Liver (tissue), 9 donors: ENCODE measurements around the gene MYO10. TPM values are rescaled to one million over a fixed set of nuclear protein-coding genes. Genes with fewer than 3 reads are reported as not detected.

Experiments used
- DNase-seq: peaks from one replicate; pipeline ENCODE4 v3.0.0-alpha.2; 2017; ENCODE audit warnings: low spot score
- H3K27ac ChIP-seq, 2 donors: one replicate each; pipeline ENCODE4 v1.7.0; 2013; ENCODE audit warnings: inconsistent platforms in 2 of 2, low read length in 2 of 2, control low read depth in 1 of 2, low read depth in 1 of 2, mild to moderate bottlenecking in 1 of 2
- H3K27me3 ChIP-seq, 4 donors: one replicate each; pipeline versions ENCODE4 v1.6.1 to v1.7.0; 2013; ENCODE audit warnings: low read length in 3 of 4, inconsistent platforms in 1 of 4, mild to moderate bottlenecking in 1 of 4, moderate library complexity in 1 of 4; ENCODE audit not compliant: control insufficient read depth in 4 of 4, insufficient read depth in 4 of 4
- H3K36me3 ChIP-seq, 4 donors: one replicate each; pipeline versions ENCODE4 v1.6.1 to v1.7.0; 2013; ENCODE audit warnings: low read length in 3 of 4, mild to moderate bottlenecking in 3 of 4, low read depth in 1 of 4, moderate library complexity in 1 of 4; ENCODE audit not compliant: control insufficient read depth in 4 of 4, insufficient read depth in 3 of 4
- H3K4me1 ChIP-seq, 4 donors: one replicate each; pipeline versions ENCODE4 v1.6.1 to v1.7.0; 2013; ENCODE audit warnings: low read length in 3 of 4, mild to moderate bottlenecking in 3 of 4, moderate library complexity in 1 of 4; ENCODE audit not compliant: control insufficient read depth in 4 of 4, insufficient read depth in 4 of 4
- H3K4me3 ChIP-seq, 3 donors: one replicate each; pipeline versions ENCODE4 v1.6.1 to v1.7.0; 2013; ENCODE audit warnings: low read length in 3 of 3, control low read depth in 1 of 3, low read depth in 1 of 3, mild to moderate bottlenecking in 1 of 3
- H3K9ac ChIP-seq, 2 donors: one replicate each; pipeline ENCODE4 v1.7.0; 2013; ENCODE audit warnings: low read length in 2 of 2, mild to moderate bottlenecking in 2 of 2, moderate library complexity in 2 of 2, control low read depth in 1 of 2, low read depth in 1 of 2
- H3K9me3 ChIP-seq, 4 donors: one replicate each; pipeline versions ENCODE4 v1.6.1 to v1.7.0; 2013; ENCODE audit warnings: low read length in 3 of 4; ENCODE audit not compliant: control insufficient read depth in 4 of 4
- EGR1 ChIP-seq, 2 donors: IDR thresholded peaks; 2 replicates each; pipeline ENCODE4 v1.6.1; 2016 to 2018; ENCODE audit warnings: antibody characterized with exemption in 2 of 2, low read depth in 2 of 2
- FOXA1 ChIP-seq: IDR thresholded peaks from 2 replicates; pipeline ENCODE4 v1.6.1; 2016; ENCODE audit warnings: antibody characterized with exemption
- FOXA2 ChIP-seq: IDR thresholded peaks from 2 replicates; pipeline ENCODE4 v1.6.1; 2016; ENCODE audit warnings: antibody characterized with exemption
- GABPA ChIP-seq, 2 donors: IDR thresholded peaks in 1 of 2; conservative IDR thresholded peaks in 1 of 2; 2 replicates each; pipeline ENCODE4 v1.6.1; 2016; ENCODE audit warnings: antibody characterized with exemption in 2 of 2, mild to moderate bottlenecking in 1 of 2, moderate library complexity in 1 of 2
- HNF4A ChIP-seq, 2 donors: conservative IDR thresholded peaks; 2 replicates each; pipeline ENCODE4 v1.6.1; 2016; ENCODE audit warnings: antibody characterized with exemption in 2 of 2, mild to moderate bottlenecking in 2 of 2
- HNF4G ChIP-seq: IDR thresholded peaks from 2 replicates; pipeline ENCODE4 v1.6.1; 2016; ENCODE audit warnings: antibody characterized with exemption
- RXRA ChIP-seq, 2 donors: IDR thresholded peaks; 2 replicates each; pipeline ENCODE4 v1.6.1; 2017 to 2018; ENCODE audit warnings: antibody characterized with exemption in 2 of 2, mild to moderate bottlenecking in 1 of 2
- TAF1 ChIP-seq: conservative IDR thresholded peaks from 2 replicates; pipeline ENCODE4 v1.6.1; 2016; ENCODE audit warnings: antibody characterized with exemption, mild to moderate bottlenecking
- YY1 ChIP-seq: IDR thresholded peaks from 2 replicates; pipeline ENCODE4 v1.6.1; 2016; ENCODE audit warnings: antibody characterized with exemption, mild to moderate bottlenecking
- WGBS: extraction: QIAGEN DNeasy Blood & Tissue Kit; methylation state at CpG from one replicate; pipeline ENCODE4 v1.1.7; 2013; 5-methylcytosine and 5-hydroxymethylcytosine counted together
- polyA plus RNA-seq, 2 donors: library from polyadenylated mRNA; stranded (reverse) in 1 of 2; unstranded in 1 of 2; fragments of 200-250 nt in 1 of 2; fragments of >200 nt in 1 of 2; fragmentation: Nextera tagmentation in 1 of 2; extraction: Ambion mirVana in 1 of 2; gene quantifications; one replicate each; pipeline versions ENCODE4 v1.2.1 to v1.2.3, GENCODE V29; 2013 to 2015
- total RNA-seq, 2 donors: library from RNA; depleted of rRNA; stranded (reverse); fragments of >200 nt; gene quantifications; one replicate each; pipeline ENCODE4 v1.2.3, GENCODE V29; 2014
- TF ChIP-seq, protein P1 (sequence below): IDR thresholded peaks from 2 replicates; pipeline ENCODE4 v1.6.1; 2016; ENCODE audit warnings: antibody characterized with exemption
- TF ChIP-seq, protein P2 (sequence below): IDR thresholded peaks from 2 replicates; pipeline ENCODE4 v1.6.1; 2016; ENCODE audit warnings: antibody characterized with exemption, mild to moderate bottlenecking
- TF ChIP-seq, protein P3 (sequence below): IDR thresholded peaks from 2 replicates; pipeline ENCODE4 v1.6.1; 2016; ENCODE audit warnings: antibody characterized with exemption
- donor health status: healthy.
- donor health status: healthy.
- donor health status: healthy.
- donor health status: healthy.
- donor health status: healthy.

MYO10 gene
- total and polyA plus RNA-seq, 4 donors, result 4.3 to 15.3 (median 7.1) TPM

DNA sequence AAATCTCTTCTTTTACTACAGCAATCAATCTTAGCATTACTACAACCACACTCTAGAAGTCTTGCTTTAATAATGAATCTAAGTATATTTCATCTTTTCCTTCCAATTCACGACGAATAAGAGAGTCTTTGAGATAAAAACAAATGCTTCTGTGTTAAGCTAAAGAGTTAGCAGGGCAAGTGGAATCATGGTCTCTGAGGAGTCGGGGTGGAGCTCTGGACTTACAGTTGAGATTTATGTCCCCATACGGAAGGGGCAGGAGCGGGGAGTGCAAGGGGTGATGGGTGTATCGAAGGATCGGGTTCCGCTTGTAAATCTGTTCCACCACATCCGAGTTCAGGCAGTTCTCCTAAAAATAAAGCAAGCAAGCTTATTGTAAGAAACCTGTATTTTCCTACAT is 260.3 kb downstream of the MYO10 start:
- TF ChIP-seq FOXA2 (no peak), GABPA (IDR thresholded peaks at IDR 0.05 in 1 of 2, conservative IDR thresholded peaks at IDR 0.05 in 1 of 2) (no peak), RXRA (IDR thresholded peaks at IDR 0.05) (no peak), HNF4A (conservative IDR thresholded peaks at IDR 0.05) (no peak), HNF4G (no peak), TAF1 (no peak), EGR1 (IDR thresholded peaks at IDR 0.05; ENCODE audit: low read depth in 2 of 2) (no peak)
- TF ChIP-seq, protein P1, sequence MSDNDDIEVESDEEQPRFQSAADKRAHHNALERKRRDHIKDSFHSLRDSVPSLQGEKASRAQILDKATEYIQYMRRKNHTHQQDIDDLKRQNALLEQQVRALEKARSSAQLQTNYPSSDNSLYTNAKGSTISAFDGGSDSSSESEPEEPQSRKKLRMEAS, result no peak
- Histone ChIP-seq H3K27ac (no peak overlapping the region), H3K9ac (no peak overlapping the region), H3K9me3 (no peaks in the 10 kb centered on the region), H3K4me3 (no peak overlapping the region), H3K36me3 (peaks cover 0 to 4% (median 0%) of the 10 kb centered on the region in 4 donors), H3K27me3 (no peaks in the 10 kb centered on the region), H3K4me1 (peaks cover 0 to 2% (median 0%) of the 10 kb centered on the region in 4 donors)
- 90% methylated on average over 9 of the region's 9 CpGs for WGBS
- no peak for DNase-seq

DNA sequence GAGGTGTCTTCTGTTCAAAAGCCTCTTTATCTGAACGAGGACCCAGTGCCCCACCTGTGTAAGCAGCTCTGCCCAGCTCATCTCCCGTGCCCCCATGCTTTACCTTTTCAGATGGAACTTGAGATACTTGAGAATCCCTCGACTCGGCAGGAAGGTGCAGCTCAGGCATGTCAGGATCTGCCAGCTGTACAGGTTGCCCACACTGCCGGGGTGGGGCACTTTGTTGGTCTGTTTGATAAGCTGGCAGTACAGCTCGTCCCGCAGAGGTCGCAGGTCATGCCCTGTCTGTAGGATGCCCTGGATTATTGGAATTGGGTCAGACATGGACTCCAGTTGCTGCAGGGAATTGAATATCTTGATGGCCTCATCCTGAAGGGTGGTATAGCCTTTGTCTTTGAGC is 261.3 kb downstream of the MYO10 start:
- Histone ChIP-seq H3K9ac (no peak overlapping the region), H3K36me3 (peaks cover 0 to 3% (median 0%) of the 10 kb centered on the region in 4 donors), H3K27me3 (no peaks in the 10 kb centered on the region), H3K4me3 (no peak overlapping the region), H3K27ac (no peak overlapping the region), H3K9me3 (no peaks in the 10 kb centered on the region), H3K4me1 (peaks cover 0 to 2% (median 0%) of the 10 kb centered on the region in 4 donors)
- WGBS, result 63% methylated on average over 8 of the region's 8 CpGs
- DNase-seq, result no peak
- TF ChIP-seq, protein P2, sequence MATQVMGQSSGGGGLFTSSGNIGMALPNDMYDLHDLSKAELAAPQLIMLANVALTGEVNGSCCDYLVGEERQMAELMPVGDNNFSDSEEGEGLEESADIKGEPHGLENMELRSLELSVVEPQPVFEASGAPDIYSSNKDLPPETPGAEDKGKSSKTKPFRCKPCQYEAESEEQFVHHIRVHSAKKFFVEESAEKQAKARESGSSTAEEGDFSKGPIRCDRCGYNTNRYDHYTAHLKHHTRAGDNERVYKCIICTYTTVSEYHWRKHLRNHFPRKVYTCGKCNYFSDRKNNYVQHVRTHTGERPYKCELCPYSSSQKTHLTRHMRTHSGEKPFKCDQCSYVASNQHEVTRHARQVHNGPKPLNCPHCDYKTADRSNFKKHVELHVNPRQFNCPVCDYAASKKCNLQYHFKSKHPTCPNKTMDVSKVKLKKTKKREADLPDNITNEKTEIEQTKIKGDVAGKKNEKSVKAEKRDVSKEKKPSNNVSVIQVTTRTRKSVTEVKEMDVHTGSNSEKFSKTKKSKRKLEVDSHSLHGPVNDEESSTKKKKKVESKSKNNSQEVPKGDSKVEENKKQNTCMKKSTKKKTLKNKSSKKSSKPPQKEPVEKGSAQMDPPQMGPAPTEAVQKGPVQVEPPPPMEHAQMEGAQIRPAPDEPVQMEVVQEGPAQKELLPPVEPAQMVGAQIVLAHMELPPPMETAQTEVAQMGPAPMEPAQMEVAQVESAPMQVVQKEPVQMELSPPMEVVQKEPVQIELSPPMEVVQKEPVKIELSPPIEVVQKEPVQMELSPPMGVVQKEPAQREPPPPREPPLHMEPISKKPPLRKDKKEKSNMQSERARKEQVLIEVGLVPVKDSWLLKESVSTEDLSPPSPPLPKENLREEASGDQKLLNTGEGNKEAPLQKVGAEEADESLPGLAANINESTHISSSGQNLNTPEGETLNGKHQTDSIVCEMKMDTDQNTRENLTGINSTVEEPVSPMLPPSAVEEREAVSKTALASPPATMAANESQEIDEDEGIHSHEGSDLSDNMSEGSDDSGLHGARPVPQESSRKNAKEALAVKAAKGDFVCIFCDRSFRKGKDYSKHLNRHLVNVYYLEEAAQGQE, result no peak
- TF ChIP-seq YY1, result no peak
- TF ChIP-seq, protein P3, sequence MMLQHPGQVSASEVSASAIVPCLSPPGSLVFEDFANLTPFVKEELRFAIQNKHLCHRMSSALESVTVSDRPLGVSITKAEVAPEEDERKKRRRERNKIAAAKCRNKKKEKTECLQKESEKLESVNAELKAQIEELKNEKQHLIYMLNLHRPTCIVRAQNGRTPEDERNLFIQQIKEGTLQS, result no peak

DNA sequence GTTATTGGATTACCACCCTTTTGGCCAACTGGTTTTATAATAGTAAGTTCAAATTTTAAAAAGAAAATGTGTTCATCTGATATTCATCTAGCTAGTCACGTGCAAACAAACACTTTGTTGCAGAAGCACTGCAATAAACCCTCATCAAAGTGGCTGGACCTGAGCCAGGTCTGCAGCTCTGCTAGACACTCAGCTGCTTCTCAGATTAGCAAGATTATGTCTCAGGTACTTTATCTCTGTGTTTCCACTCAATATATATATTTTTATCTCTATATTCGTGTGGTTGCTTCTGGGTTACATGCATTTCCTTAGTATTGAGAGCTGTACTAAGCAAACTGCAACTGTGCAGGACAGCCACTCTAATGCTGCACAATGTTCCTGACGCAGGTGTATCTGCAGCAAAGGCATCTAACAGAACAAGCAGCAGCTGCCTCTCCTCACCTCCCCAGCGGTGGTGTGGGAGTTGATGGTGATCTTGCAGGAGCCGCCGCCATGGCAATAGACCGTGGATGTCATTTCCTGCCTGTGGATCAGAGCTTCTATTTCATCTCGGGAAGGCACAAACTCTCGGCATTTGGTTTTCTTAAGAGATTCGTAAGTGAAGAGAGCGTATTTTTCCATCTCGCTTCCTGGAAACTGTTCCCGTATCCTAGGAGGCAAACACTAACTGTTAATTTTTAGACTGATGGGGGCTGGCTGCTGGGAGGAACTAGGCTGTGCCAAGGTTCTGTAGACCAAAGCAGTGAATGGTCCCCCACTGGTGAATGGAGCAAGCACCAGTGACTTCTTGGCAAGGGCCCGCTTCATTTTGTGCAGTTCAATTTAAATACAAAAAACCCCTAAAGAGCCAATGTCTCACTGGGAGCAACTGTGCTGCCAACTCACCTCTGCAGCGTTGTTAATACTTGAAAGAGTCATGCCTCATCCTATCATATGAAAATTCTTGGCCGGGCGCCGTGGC is 262.6 kb downstream of the MYO10 start:
- WGBS, result 79% methylated on average over 18 of the region's 18 CpGs
- H3K27ac ChIP-seq, result no peak overlapping the region
- TF ChIP-seq, protein P3, result no peak
- no peak for TF ChIP-seq FOXA1
- no peak overlapping the region for H3K4me3 ChIP-seq
- H3K9me3 ChIP-seq, result no peaks in the 10 kb centered on the region
- H3K27me3 ChIP-seq, result no peaks in the 10 kb centered on the region
- H3K9ac ChIP-seq, result no peak overlapping the region
- DNase-seq, result no peak
- peaks cover 0 to 2% (median 0%) of the 10 kb centered on the region in 4 donors for H3K4me1 ChIP-seq
- H3K36me3 ChIP-seq, result peaks cover 0 to 3% (median 0%) of the 10 kb centered on the region in 4 donors
